IPS-11a (cell line): ENCODE data around the gene BICDL1.

Experiments
- H3K4me3 ChIP-seq: one replicate; pipeline ENCODE4 v1.5.1; 2013; ENCODE audit warnings: low read depth, low read length, control low read depth

BICDL1 gene

GRCh38 chr12:120078868-120079267, 89.8 kb downstream of the BICDL1 start:
- H3K4me3 ChIP-seq, result no peak overlapping the region

GRCh38 chr12:120079411-120080400, 90.7 kb downstream of the BICDL1 start:
- no peak overlapping the region for H3K4me3 ChIP-seq

- H3K4me3 ChIP-seq, result no peak overlapping the region
Observed at GRCh38 chr12:120081641-120082040, 92.6 kb downstream of the BICDL1 start.

GRCh38 chr12:120085920-120086645, 97.0 kb downstream of the BICDL1 start:
- no peak overlapping the region for H3K4me3 ChIP-seq

- H3K4me3 ChIP-seq, result peak overlapping the region; percentile 15
Observed at GRCh38 chr12:120086801-120087621, 98.0 kb downstream of the BICDL1 start.

GRCh38 chr12:120089105-120089504, 100.1 kb downstream of the BICDL1 start:
- no peak overlapping the region for H3K4me3 ChIP-seq

GRCh38 chr12:120089796-120090195, 100.8 kb downstream of the BICDL1 start:
- no peak overlapping the region for H3K4me3 ChIP-seq

- H3K4me3 ChIP-seq, result no peak overlapping the region
Observed at GRCh38 chr12:120090206-120090605, 101.2 kb downstream of the BICDL1 start.

- no peak overlapping the region for H3K4me3 ChIP-seq
Observed at GRCh38 chr12:120090626-120091295, 101.7 kb downstream of the BICDL1 start.

- no peak overlapping the region for H3K4me3 ChIP-seq
Observed at GRCh38 chr12:120091371-120092090, 102.5 kb downstream of the BICDL1 start.

- no peak overlapping the region for H3K4me3 ChIP-seq
Observed at GRCh38 chr12:120092551-120093335, 103.7 kb downstream of the BICDL1 start.

- no peak overlapping the region for H3K4me3 ChIP-seq
Observed at GRCh38 chr12:120093336-120093591, 104.2 kb downstream of the BICDL1 start.

- no peak overlapping the region for H3K4me3 ChIP-seq
Observed at GRCh38 chr12:120093592-120094355, 104.7 kb downstream of the BICDL1 start.

- H3K4me3 ChIP-seq, result no peak overlapping the region
Observed at GRCh38 chr12:120094485-120094884, 105.4 kb downstream of the BICDL1 start.

- no peak overlapping the region for H3K4me3 ChIP-seq
Observed at GRCh38 chr12:120095331-120095730, 106.3 kb downstream of the BICDL1 start.

- H3K4me3 ChIP-seq, result no peak overlapping the region
Observed at GRCh38 chr12:120095736-120096135, 106.7 kb downstream of the BICDL1 start.

GRCh38 chr12:120096671-120097202, 107.7 kb downstream of the BICDL1 start:
- H3K4me3 ChIP-seq, result no peak overlapping the region

GRCh38 chr12:120098756-120099470, 109.9 kb downstream of the BICDL1 start:
- H3K4me3 ChIP-seq, result no peak overlapping the region
